Bronchial epithelial cell (primary cell): ENCODE measurements around the gene FABP3. TPM values are rescaled to one million over a fixed set of nuclear protein-coding genes. Genes with fewer than 3 reads are reported as not detected.
A peak's percentile ranks its signal among the peaks of the same experiment; 100 is the strongest.

ENCODE experiments used
- DNase-seq: peaks from one replicate; pipeline ENCODE4 v3.0.0-alpha.2; 2010; ENCODE audit warnings: low read depth
- FAIRE-seq: peaks from 2 replicates; lab custom pipeline; 2011; peaks lifted over from hg19 to GRCh38; lab: Jason Lieb, UNC
- H3K27me3 ChIP-seq: 2 replicates; pipeline ENCODE4 v1.5.1; 2011; ENCODE audit warnings: low read length; ENCODE audit not compliant: control insufficient read depth, insufficient read depth
- H3K36me3 ChIP-seq: 2 replicates; pipeline ENCODE4 v1.5.1; 2011; ENCODE audit warnings: low read length; ENCODE audit not compliant: control insufficient read depth, insufficient read depth
- H3K4me3 ChIP-seq: 2 replicates; pipeline ENCODE4 v1.5.1; 2011; ENCODE audit warnings: mild to moderate bottlenecking, low read depth, low read length, control low read depth
- CTCF ChIP-seq: IDR thresholded peaks from 2 replicates; pipeline ENCODE4 v1.5.1; 2011; ENCODE audit warnings: mild to moderate bottlenecking, moderate library complexity, low read length, control low read depth, inconsistent platforms; ENCODE audit not compliant: insufficient read depth, severe bottlenecking
- total RNA-seq: library from RNA; depleted of rRNA; stranded (reverse); fragments of >200 nt; gene quantifications from 2 replicates; pipeline ENCODE4 v1.2.1, GENCODE V29; 2014

Gene FABP3
- total RNA-seq, 1 donor from 2014 or later, result 0.79 TPM

- Histone ChIP-seq H3K27me3 (no peaks in the 10 kb centered on the region), H3K36me3 (peaks cover 5% of the 10 kb centered on the region), H3K4me3 (no peak overlapping the region)
- FAIRE-seq (no peak), DNase-seq (no peak)
- TF ChIP-seq CTCF, result no peak
Observed at GRCh38 chr1:31368611-31369107, 4.2 kb downstream of the FABP3 start.

GRCh38 chr1:31366796-31367195 is 6.1 kb downstream of the FABP3 start:
- FAIRE-seq (peak; percentile 28), DNase-seq (no peak)
- no peak for TF ChIP-seq CTCF

GRCh38 chr1:31364561-31365250 is 8.2 kb downstream of the FABP3 start:
- FAIRE-seq (no peak), DNase-seq (no peak)
- no peaks in the 10 kb centered on the region for H3K27me3 ChIP-seq
- H3K4me3 ChIP-seq, result no peak overlapping the region
- peaks cover 5% of the 10 kb centered on the region for H3K36me3 ChIP-seq
- no peak for TF ChIP-seq CTCF

More at GRCh38 chr1:31366796-31367195, 6.1 kb downstream of the FABP3 start:
- Histone ChIP-seq H3K36me3 (peaks cover 5% of the 10 kb centered on the region), H3K27me3 (no peaks in the 10 kb centered on the region), H3K4me3 (no peak overlapping the region)

- TF ChIP-seq CTCF, result no peak
- FAIRE-seq (no peak), DNase-seq (no peak)
- H3K4me3 ChIP-seq, result no peak overlapping the region
- H3K27me3 ChIP-seq, result no peaks in the 10 kb centered on the region
- peaks cover 5% of the 10 kb centered on the region for H3K36me3 ChIP-seq
Observed at GRCh38 chr1:31362032-31362431, 10.8 kb downstream of the FABP3 start.

GRCh38 chr1:31361607-31362006 is 11.3 kb downstream of the FABP3 start:
- FAIRE-seq, result no peak
- Histone ChIP-seq H3K27me3 (no peaks in the 10 kb centered on the region), H3K4me3 (no peak overlapping the region), H3K36me3 (peaks cover 5% of the 10 kb centered on the region)
- TF ChIP-seq CTCF, result no peak
- DNase-seq, result no peak
